Measurements from ENCODE around the gene HBB.
"Not testable (repeated sequence)": the region's sequence is repeated elsewhere in the genome, so short reads cannot be mapped to it uniquely, and the experiment has no call there.

The HBB gene

GRCh38 chr11:5266609-5267008 is 39.7 kb upstream of the HBB start:
- no peak for TF ChIP-seq CTCF (IDR thresholded peaks at IDR 0.05; ENCODE audit: control extremely low read depth, extremely low read depth, low read depth, missing control alignments)
- DNase-seq (ENCODE audit: extremely low spot score), result no peak
- ChIA-PET CTCF (no interaction called here), POLR2A (no interaction called here)

GRCh38 chr11:5265832-5266231 is 39.0 kb upstream of the HBB start:
- DNase-seq (ENCODE audit: extremely low spot score), result no peak
- ChIA-PET CTCF (no interaction called here), POLR2A (no interaction called here)
- TF ChIP-seq CTCF (IDR thresholded peaks at IDR 0.05; ENCODE audit: control extremely low read depth, extremely low read depth, low read depth, missing control alignments), result no peak

- no peak for DNase-seq (ENCODE audit: extremely low spot score)
- CTCF ChIA-PET, result interaction anchor here (1.5 kb wide), 1 partner anchor 20 kb away, joined by 4 read pairs; no protein-coding TSS in a partner anchor
- TF ChIP-seq CTCF (IDR thresholded peaks at IDR 0.05; ENCODE audit: control extremely low read depth, extremely low read depth, low read depth, missing control alignments), result no peak
- POLR2A ChIA-PET, result no interaction called here
These were observed 31.8 kb upstream of the HBB start for GRCh38 chr11:5258543-5259262.

GRCh38 chr11:5257296-5257695 is 30.4 kb upstream of the HBB start:
- CTCF ChIA-PET, result no interaction called here
- POLR2A ChIA-PET, result no interaction called here
- no peak for TF ChIP-seq CTCF (IDR thresholded peaks at IDR 0.05; ENCODE audit: control extremely low read depth, extremely low read depth, low read depth, missing control alignments)
- no peak for DNase-seq (ENCODE audit: extremely low spot score)

- POLR2A ChIA-PET; CTCF ChIA-PET; DNase-seq (ENCODE audit: extremely low spot score): not testable (repeated sequence)
These were observed 28.0 kb upstream of the HBB start, which contains the start of gene HBG2 for GRCh38 chr11:5254646-5255413. HBG2 (minus strand) TSS chr11:5254781; CDS start chr11:5254728, 53 bp downstream.

GRCh38 chr11:5254023-5254422 is 27.2 kb upstream of the HBB start:
- DNase-seq (ENCODE audit: extremely low spot score); CTCF ChIA-PET; POLR2A ChIA-PET: not testable (repeated sequence)

GRCh38 chr11:5253440-5253839 is 26.6 kb upstream of the HBB start:
- DNase-seq (ENCODE audit: extremely low spot score); CTCF ChIA-PET: not testable (repeated sequence)

GRCh38 chr11:5252919-5253265 is 26.0 kb upstream of the HBB start:
- ChIA-PET POLR2A (no interaction called here), CTCF (no interaction called here)
- no peak for TF ChIP-seq CTCF (IDR thresholded peaks at IDR 0.05; ENCODE audit: control extremely low read depth, extremely low read depth, low read depth, missing control alignments)
- DNase-seq (ENCODE audit: extremely low spot score), result no peak

More at GRCh38 chr11:5253440-5253839, 26.6 kb upstream of the HBB start:
- POLR2A ChIA-PET, result not testable (repeated sequence)
